T-helper 17 cell (primary cell): ENCODE results near the gene PLEKHH1. TPM values are rescaled to one million over a fixed set of nuclear protein-coding genes. Genes with fewer than 3 reads are reported as not detected.

Source experiments
- ATAC-seq: fragments of 150-1000 bp; cut with Tn5 transposase; 2 replicates; pipeline ENCODE4 v1.10.0; 2021; ENCODE audit warnings: mild to moderate bottlenecking, moderate library complexity
- DNase-seq, 3 donors: peaks; one replicate each; pipeline versions ENCODE4 v3.0.0 to v3.0.0-alpha.2; 2020 to 2021
- H3K9me3 ChIP-seq: one replicate; pipeline ENCODE4 v1.7.0; 2013; ENCODE audit warnings: low read length, mild to moderate bottlenecking; ENCODE audit not compliant: control insufficient read depth, poor library complexity, severe bottlenecking
- H3K27ac Mint-ChIP-seq: one replicate; pipeline ENCODE4 v1.8.0; 2022; ENCODE audit warnings: mild to moderate bottlenecking, moderate library complexity, mixed read lengths
- H3K27me3 Mint-ChIP-seq: one replicate; pipeline ENCODE4 v1.8.0; 2022; ENCODE audit warnings: mixed read lengths
- H3K36me3 Mint-ChIP-seq: one replicate; pipeline ENCODE4 v1.8.0; 2022; ENCODE audit warnings: low read depth, mixed read lengths
- H3K4me1 Mint-ChIP-seq: one replicate; pipeline ENCODE4 v1.8.0; 2022; ENCODE audit warnings: mild to moderate bottlenecking, mixed read lengths
- H3K4me3 Mint-ChIP-seq: one replicate; pipeline ENCODE4 v1.8.0; 2022; ENCODE audit warnings: mild to moderate bottlenecking, moderate library complexity, mixed read lengths
- total RNA-seq, 4 donors: library from RNA in 2 of 4; stranded (reverse) in 2 of 4; gene quantifications; one replicate each; pipeline ENCODE4 v1.2.3 and lab custom pipeline; 2022 to 2026

PLEKHH1 gene
- total RNA-seq, 2 donors from 2014 or later: 0.12 TPM; not detected in 1

- H3K4me3 Mint-ChIP-seq: no peak overlapping the region
- H3K36me3 Mint-ChIP-seq: no peaks in the 10 kb centered on the region
- peak overlapping the region; percentile 43 for H3K27ac Mint-ChIP-seq
- DNase-seq (no peak), ATAC-seq (no peak)
- no peaks in the 10 kb centered on the region for H3K9me3 ChIP-seq
- H3K4me1 Mint-ChIP-seq: peaks cover 9% of the 10 kb centered on the region
- H3K27me3 Mint-ChIP-seq: peaks cover 24% of the 10 kb centered on the region
These were observed 34.6 kb downstream of the PLEKHH1 start for GRCh38 chr14:67567654-67568053.

- H3K27me3 Mint-ChIP-seq: peaks cover 30% of the 10 kb centered on the region
- no peak overlapping the region for H3K4me3 Mint-ChIP-seq
- no peaks in the 10 kb centered on the region for H3K36me3 Mint-ChIP-seq
- ATAC-seq (no peak), DNase-seq (no peak)
- no peaks in the 10 kb centered on the region for H3K9me3 ChIP-seq
- no peak overlapping the region for H3K27ac Mint-ChIP-seq
- peaks cover 12% of the 10 kb centered on the region for H3K4me1 Mint-ChIP-seq
These were observed 36.0 kb downstream of the PLEKHH1 start for GRCh38 chr14:67569011-67569650.

GRCh38 chr14:67569651-67570290 is 36.7 kb downstream of the PLEKHH1 start:
- Mint-ChIP-seq H3K27me3 (peaks cover 30% of the 10 kb centered on the region), H3K36me3 (no peaks in the 10 kb centered on the region), H3K4me1 (peaks cover 12% of the 10 kb centered on the region), H3K4me3 (no peak overlapping the region), H3K27ac (no peak overlapping the region)
- H3K9me3 ChIP-seq: no peaks in the 10 kb centered on the region
- ATAC-seq: no peak
- no peak for DNase-seq

- H3K9me3 ChIP-seq: no peaks in the 10 kb centered on the region
- H3K36me3 Mint-ChIP-seq: no peaks in the 10 kb centered on the region
- no peak for ATAC-seq
- peaks cover 12% of the 10 kb centered on the region for H3K4me1 Mint-ChIP-seq
- H3K27ac Mint-ChIP-seq: no peak overlapping the region
- no peak for DNase-seq
- H3K27me3 Mint-ChIP-seq: peaks cover 30% of the 10 kb centered on the region
- no peak overlapping the region for H3K4me3 Mint-ChIP-seq
These were observed 37.4 kb downstream of the PLEKHH1 start for GRCh38 chr14:67570453-67570852.

- Mint-ChIP-seq H3K36me3 (no peaks in the 10 kb centered on the region), H3K4me3 (no peak overlapping the region), H3K27ac (no peak overlapping the region), H3K4me1 (peaks cover 12% of the 10 kb centered on the region), H3K27me3 (peaks cover 30% of the 10 kb centered on the region)
- H3K9me3 ChIP-seq: no peaks in the 10 kb centered on the region
- ATAC-seq (peak; percentile 91), DNase-seq (peak; percentile 39 to 57 (median 40))
These were observed 38.3 kb downstream of the PLEKHH1 start for GRCh38 chr14:67571275-67571990.

GRCh38 chr14:67571991-67572323 is 38.9 kb downstream of the PLEKHH1 start:
- H3K4me3 Mint-ChIP-seq: no peak overlapping the region
- H3K27me3 Mint-ChIP-seq: peaks cover 30% of the 10 kb centered on the region
- H3K27ac Mint-ChIP-seq: no peak overlapping the region
- ATAC-seq (no peak), DNase-seq (no peak)
- peaks cover 12% of the 10 kb centered on the region for H3K4me1 Mint-ChIP-seq
- no peaks in the 10 kb centered on the region for H3K9me3 ChIP-seq
- no peaks in the 10 kb centered on the region for H3K36me3 Mint-ChIP-seq

GRCh38 chr14:67572608-67573007 is 39.5 kb downstream of the PLEKHH1 start:
- Mint-ChIP-seq H3K27me3 (peaks cover 25% of the 10 kb centered on the region), H3K4me1 (peaks cover 10% of the 10 kb centered on the region), H3K27ac (no peak overlapping the region), H3K4me3 (no peak overlapping the region), H3K36me3 (no peaks in the 10 kb centered on the region)
- H3K9me3 ChIP-seq: no peaks in the 10 kb centered on the region
- no peak for ATAC-seq
- DNase-seq: no peak

- Mint-ChIP-seq H3K36me3 (no peaks in the 10 kb centered on the region), H3K4me3 (no peak overlapping the region), H3K27me3 (peaks cover 19% of the 10 kb centered on the region), H3K27ac (no peak overlapping the region), H3K4me1 (peaks cover 10% of the 10 kb centered on the region)
- no peaks in the 10 kb centered on the region for H3K9me3 ChIP-seq
- DNase-seq (no peak), ATAC-seq (no peak)
These were observed 40.3 kb downstream of the PLEKHH1 start for GRCh38 chr14:67573228-67574010.

GRCh38 chr14:67574156-67574555 is 41.1 kb downstream of the PLEKHH1 start:
- no peak for ATAC-seq
- H3K36me3 Mint-ChIP-seq: no peaks in the 10 kb centered on the region
- peaks cover 19% of the 10 kb centered on the region for H3K27me3 Mint-ChIP-seq
- H3K4me1 Mint-ChIP-seq: peaks cover 10% of the 10 kb centered on the region
- no peak overlapping the region for H3K27ac Mint-ChIP-seq
- DNase-seq: no peak
- H3K9me3 ChIP-seq: no peaks in the 10 kb centered on the region
- no peak overlapping the region for H3K4me3 Mint-ChIP-seq

- no peak overlapping the region for H3K27ac Mint-ChIP-seq
- H3K36me3 Mint-ChIP-seq: no peaks in the 10 kb centered on the region
- H3K27me3 Mint-ChIP-seq: peaks cover 19% of the 10 kb centered on the region
- H3K4me3 Mint-ChIP-seq: no peak overlapping the region
- DNase-seq: no peak
- no peaks in the 10 kb centered on the region for H3K9me3 ChIP-seq
- H3K4me1 Mint-ChIP-seq: peaks cover 10% of the 10 kb centered on the region
- no peak for ATAC-seq
These were observed 41.7 kb downstream of the PLEKHH1 start for GRCh38 chr14:67574806-67575205.

GRCh38 chr14:67575684-67576083 is 42.6 kb downstream of the PLEKHH1 start:
- DNase-seq (no peak), ATAC-seq (no peak)
- H3K27me3 Mint-ChIP-seq: peaks cover 16% of the 10 kb centered on the region
- H3K9me3 ChIP-seq: no peaks in the 10 kb centered on the region
- H3K27ac Mint-ChIP-seq: no peak overlapping the region
- no peaks in the 10 kb centered on the region for H3K36me3 Mint-ChIP-seq
- peaks cover 10% of the 10 kb centered on the region for H3K4me1 Mint-ChIP-seq
- no peak overlapping the region for H3K4me3 Mint-ChIP-seq

GRCh38 chr14:67576216-67576955 is 43.3 kb downstream of the PLEKHH1 start:
- Mint-ChIP-seq H3K4me1 (peaks cover 4% of the 10 kb centered on the region), H3K27ac (no peak overlapping the region), H3K36me3 (no peaks in the 10 kb centered on the region), H3K4me3 (no peak overlapping the region), H3K27me3 (peaks cover 9% of the 10 kb centered on the region)
- no peaks in the 10 kb centered on the region for H3K9me3 ChIP-seq
- DNase-seq (no peak), ATAC-seq (no peak)
